NCI-H460 (cell line): ENCODE measurements around the gene DUSP11. TPM values are rescaled to one million over a fixed set of nuclear protein-coding genes. Genes with fewer than 3 reads are reported as not detected.
A peak's percentile ranks its signal among the peaks of the same experiment; 100 is the strongest.
"Not testable (repeated sequence)": the region's sequence is repeated elsewhere in the genome, so short reads cannot be mapped to it uniquely, and the experiment has no call there.

Experiments
- DNase-seq: peaks from one replicate; pipeline ENCODE4 v3.0.0-alpha.2; 2016; ENCODE audit warnings: low read depth; ENCODE audit errors: extremely low read depth
- polyA plus RNA-seq: library from polyadenylated mRNA; depleted of rRNA; stranded (reverse); fragments of >200 nt; gene quantifications from 2 replicates; pipeline ENCODE4 v1.2.3, GENCODE V29; 2014; cell fraction: nucleus; rRNA removed
- total RNA-seq: library from RNA; depleted of rRNA; stranded (reverse); fragments of >200 nt; shearing (Covaris generic); gene quantifications from 2 replicates; pipeline ENCODE4 v1.2.3, GENCODE V29; 2014; rRNA removed

Gene DUSP11
- 35.0 and 36.6 TPM in 2 replicates for total RNA-seq
- 9.0 and 11.4 TPM in 2 replicates for polyA plus RNA-seq

GRCh38 chr2:73779467-73780236 lies at the start of gene DUSP11:
Gene DUSP11 (minus strand): TSS chr2:73780103. CDS start chr2:73779974, 129 bp downstream.
- peak; percentile 95 for DNase-seq

- peak; percentile 97 for DNase-seq
Observed at GRCh38 chr2:73828818-73829570, 49.1 kb upstream of the DUSP11 start, which contains the start of gene STAMBP. Gene STAMBP (plus strand): TSS chr2:73828961. CDS start chr2:73830857, 1,896 bp downstream.

GRCh38 chr2:73828389-73828817 lies 48.5 kb upstream of the DUSP11 start:
- DNase-seq: no peak

- DNase-seq: no peak
Observed at GRCh38 chr2:73827660-73828388, 47.9 kb upstream of the DUSP11 start.

- DNase-seq: peak; percentile 26
Observed at GRCh38 chr2:73827018-73827417, 47.1 kb upstream of the DUSP11 start.

- no peak for DNase-seq
Observed at GRCh38 chr2:73825408-73825807, 45.5 kb upstream of the DUSP11 start.

GRCh38 chr2:73823916-73824523 lies 44.1 kb upstream of the DUSP11 start:
- DNase-seq: peak; percentile 66

GRCh38 chr2:73823416-73823815 lies 43.5 kb upstream of the DUSP11 start:
- no peak for DNase-seq

- DNase-seq: no peak
Observed at GRCh38 chr2:73822991-73823390, 43.1 kb upstream of the DUSP11 start.

- DNase-seq: no peak
Observed at GRCh38 chr2:73822276-73822675, 42.4 kb upstream of the DUSP11 start.

GRCh38 chr2:73821669-73822068 lies 41.8 kb upstream of the DUSP11 start:
- DNase-seq: no peak

GRCh38 chr2:73821227-73821626 lies 41.3 kb upstream of the DUSP11 start:
- no peak for DNase-seq

GRCh38 chr2:73818296-73818695 lies 38.4 kb upstream of the DUSP11 start:
- no peak for DNase-seq

- DNase-seq: no peak
Observed at GRCh38 chr2:73812635-73813034, 32.7 kb upstream of the DUSP11 start.

GRCh38 chr2:73811878-73812277 lies 32.0 kb upstream of the DUSP11 start:
- no peak for DNase-seq

GRCh38 chr2:73783883-73784282 lies 4.0 kb upstream of the DUSP11 start, which contains the start of gene C2orf78:
Gene C2orf78 (plus strand): TSS chr2:73784183. CDS start chr2:73784310, 127 bp downstream.
- not testable (repeated sequence) for DNase-seq

- DNase-seq: peak; percentile 17
Observed at GRCh38 chr2:73783402-73783801, 3.5 kb upstream of the DUSP11 start.

- DNase-seq: no peak
Observed at GRCh38 chr2:73780237-73780582, 307 bp upstream of the DUSP11 start.

GRCh38 chr2:73778867-73779466 lies 936 bp downstream of the DUSP11 start:
- DNase-seq: not testable (repeated sequence)
